ENCODE results near the gene ZNF234.
A peak's percentile ranks its signal among the peaks of the same experiment; 100 is the strongest.
"Not testable (repeated sequence)": the region's sequence is repeated elsewhere in the genome, so short reads cannot be mapped to it uniquely, and the experiment has no call there.

The ZNF234 gene

GRCh38 chr19:44180968-44181367 is 39.6 kb downstream of the ZNF234 start:
- no peak for DNase-seq (ENCODE audit: low read depth in 2 of 2)

GRCh38 chr19:44182145-44182544 is 40.8 kb downstream of the ZNF234 start:
- no peak for DNase-seq (ENCODE audit: low read depth in 2 of 2)

GRCh38 chr19:44190020-44190419 is 48.7 kb downstream of the ZNF234 start:
- DNase-seq (ENCODE audit: low read depth in 2 of 2), result no peak

GRCh38 chr19:44192127-44192526 is 50.8 kb downstream of the ZNF234 start:
- no peak for DNase-seq (ENCODE audit: low read depth in 2 of 2)

- DNase-seq (ENCODE audit: low read depth in 2 of 2), result no peak
Observed at GRCh38 chr19:44196772-44197171, 55.4 kb downstream of the ZNF234 start.

GRCh38 chr19:44202470-44202869 is 61.1 kb downstream of the ZNF234 start:
- DNase-seq (ENCODE audit: low read depth in 2 of 2), result no peak

GRCh38 chr19:44202974-44203373 is 61.6 kb downstream of the ZNF234 start:
- DNase-seq (ENCODE audit: low read depth in 2 of 2), result no peak

- not testable (repeated sequence) for DNase-seq (ENCODE audit: low read depth in 2 of 2)
Observed at GRCh38 chr19:44203877-44204276, 62.5 kb downstream of the ZNF234 start.

- DNase-seq (ENCODE audit: low read depth in 2 of 2), result no peak
Observed at GRCh38 chr19:44204772-44205171, 63.4 kb downstream of the ZNF234 start.

GRCh38 chr19:44207126-44207803 is 65.9 kb downstream of the ZNF234 start:
- DNase-seq (ENCODE audit: low read depth in 2 of 2), result peak; percentile 29 to 54
